GM19372 (cell line): ENCODE measurements around the gene TSHZ3.

Experiments used
- ATAC-seq: cut with Tn5 transposase; IDR thresholded peaks from one replicate; pipeline ENCODE4 v1.9.1; 2021; ENCODE audit warnings: mild to moderate bottlenecking, low read depth, moderate library complexity; ENCODE audit not compliant: unreplicated experiment

Gene TSHZ3

GRCh38 chr19:31268751-31269383, 80.4 kb downstream of the TSHZ3 start:
- no peak for ATAC-seq

- ATAC-seq = no peak
Measured at GRCh38 chr19:31266731-31267130, 82.5 kb downstream of the TSHZ3 start.

GRCh38 chr19:31266196-31266595, 83.0 kb downstream of the TSHZ3 start:
- ATAC-seq = no peak

GRCh38 chr19:31264041-31264778, 85.0 kb downstream of the TSHZ3 start:
- no peak for ATAC-seq

GRCh38 chr19:31263328-31263727, 85.9 kb downstream of the TSHZ3 start:
- ATAC-seq = no peak

GRCh38 chr19:31262725-31263191, 86.5 kb downstream of the TSHZ3 start:
- no peak for ATAC-seq

GRCh38 chr19:31261603-31262212, 87.5 kb downstream of the TSHZ3 start:
- ATAC-seq = no peak

- no peak for ATAC-seq
Measured at GRCh38 chr19:31261019-31261602, 88.1 kb downstream of the TSHZ3 start.

- no peak for ATAC-seq
Measured at GRCh38 chr19:31260171-31260933, 88.9 kb downstream of the TSHZ3 start.

- ATAC-seq = no peak
Measured at GRCh38 chr19:31258211-31259052, 90.8 kb downstream of the TSHZ3 start.

- ATAC-seq = no peak
Measured at GRCh38 chr19:31257426-31258130, 91.7 kb downstream of the TSHZ3 start.

GRCh38 chr19:31257025-31257424, 92.2 kb downstream of the TSHZ3 start:
- no peak for ATAC-seq

GRCh38 chr19:31256593-31256960, 92.7 kb downstream of the TSHZ3 start:
- ATAC-seq = no peak

GRCh38 chr19:31255831-31256592, 93.2 kb downstream of the TSHZ3 start:
- ATAC-seq = no peak

- ATAC-seq = no peak
Measured at GRCh38 chr19:31255174-31255799, 93.9 kb downstream of the TSHZ3 start.

- no peak for ATAC-seq
Measured at GRCh38 chr19:31254611-31255010, 94.6 kb downstream of the TSHZ3 start.

GRCh38 chr19:31254180-31254551, 95.1 kb downstream of the TSHZ3 start:
- no peak for ATAC-seq
